GM23338 (cell line): ENCODE data around the gene LHX4. TPM values are rescaled to one million over a fixed set of nuclear protein-coding genes. Genes with fewer than 3 reads are reported as not detected.

Experiments used
- ATAC-seq: fragments of 200-7000 bp; cut with Tn5 transposase; 3 replicates; pipeline ENCODE4 v1.9.1; 2020
- DNase-seq: peaks from one replicate; pipeline ENCODE4 v3.0.0-alpha.2; 2015; ENCODE audit warnings: low spot score
- H2AFZ ChIP-seq: fragments of 200-600 bp; sonication (generic); 2 replicates; pipeline ENCODE4 v1.8.0; 2016; ENCODE audit warnings: antibody characterized with exemption, mild to moderate bottlenecking, moderate library complexity
- H3F3A ChIP-seq: fragments of 200-600 bp; sonication (generic); replicated peaks from 2 replicates; pipeline ENCODE4 v1.8.0; 2017; ENCODE audit warnings: antibody characterized with exemption, mixed run types, low read depth
- H3K27ac ChIP-seq: fragments of 200-600 bp; sonication (generic); 2 replicates; pipeline ENCODE4 v1.6.1; 2016; ENCODE audit warnings: low read depth
- H3K27me3 ChIP-seq: fragments of 200-600 bp; sonication (generic); 2 replicates; pipeline ENCODE4 v1.8.0; 2016; ENCODE audit warnings: mild to moderate bottlenecking, mixed run types, moderate library complexity; ENCODE audit not compliant: insufficient read depth
- H3K36me3 ChIP-seq: fragments of 200-600 bp; sonication (generic); 2 replicates; pipeline ENCODE4 v1.8.0; 2016; ENCODE audit warnings: mild to moderate bottlenecking; ENCODE audit not compliant: insufficient read depth
- H3K4me1 ChIP-seq: fragments of 200-600 bp; sonication (generic); 2 replicates; pipeline ENCODE4 v1.8.0; 2016; ENCODE audit warnings: mild to moderate bottlenecking, moderate library complexity; ENCODE audit not compliant: insufficient read depth
- H3K4me2 ChIP-seq: fragments of 200-600 bp; sonication (generic); 2 replicates; pipeline ENCODE4 v1.7.1; 2017; ENCODE audit warnings: mixed run types
- H3K4me3 ChIP-seq: fragments of 200-600 bp; sonication (generic); 2 replicates; pipeline ENCODE4 v1.6.1; 2016; ENCODE audit warnings: mixed run types
- H3K79me2 ChIP-seq: fragments of 200-600 bp; sonication (generic); replicated peaks from 2 replicates; pipeline ENCODE4 v1.8.0; 2017; ENCODE audit warnings: mild to moderate bottlenecking; ENCODE audit not compliant: insufficient read depth
- H3K9me2 ChIP-seq: fragments of 200-600 bp; sonication (generic); 2 replicates; pipeline ENCODE4 v1.8.0; 2017; ENCODE audit not compliant: insufficient read depth
- H4K20me1 ChIP-seq: fragments of 200-600 bp; sonication (generic); replicated peaks from 2 replicates; pipeline ENCODE4 v1.8.0; 2017; ENCODE audit warnings: mild to moderate bottlenecking; ENCODE audit not compliant: insufficient read depth
- H3K27ac Mint-ChIP-seq: 2 replicates; pipeline ENCODE4 v1.8.0; 2020; ENCODE audit warnings: inconsistent platforms, mild to moderate bottlenecking, moderate library complexity, mixed read lengths
- H3K27me3 Mint-ChIP-seq: 3 replicates; pipeline ENCODE4 v1.8.0; 2022; ENCODE audit warnings: low read depth, mild to moderate bottlenecking, moderate library complexity, mixed read lengths, inconsistent platforms; ENCODE audit not compliant: insufficient read depth, poor library complexity
- H3K36me3 Mint-ChIP-seq: 3 replicates; pipeline ENCODE4 v1.8.0; 2021; ENCODE audit warnings: low read depth, mild to moderate bottlenecking, inconsistent platforms, moderate library complexity, mixed read lengths
- H3K4me1 Mint-ChIP-seq: 3 replicates; pipeline ENCODE4 v1.8.0; 2020; ENCODE audit warnings: mild to moderate bottlenecking, inconsistent platforms, mixed read lengths
- H3K4me3 Mint-ChIP-seq: 3 replicates; pipeline ENCODE4 v1.8.0; 2021; ENCODE audit warnings: moderate library complexity, mild to moderate bottlenecking, inconsistent platforms, mixed read lengths
- H3K9me3 Mint-ChIP-seq: 3 replicates; pipeline ENCODE4 v1.8.0; 2020; ENCODE audit warnings: moderate library complexity, mild to moderate bottlenecking, inconsistent platforms, mixed read lengths
- CREB1 ChIP-seq: fragments of 250-450 bp; sonication (Bioruptor Pico); IDR thresholded peaks from 2 replicates; pipeline ENCODE4 v1.5.0; 2020; ENCODE audit warnings: low read depth, mild to moderate bottlenecking, moderate library complexity
- EZH2 ChIP-seq: fragments of 200-600 bp; sonication (generic); IDR thresholded peaks from one replicate; pipeline ENCODE4 v1.8.0; 2017; ENCODE audit warnings: antibody characterized with exemption, mild to moderate bottlenecking, low read depth; ENCODE audit not compliant: unreplicated experiment
- EZH2phosphoT487 ChIP-seq: fragments of 200-600 bp; sonication (generic); IDR thresholded peaks from one replicate; pipeline ENCODE4 v1.8.1; 2018; ENCODE audit warnings: antibody characterized with exemption; ENCODE audit not compliant: unreplicated experiment
- ZNF114 ChIP-seq: fragments of 250-450 bp; sonication (Bioruptor Pico); IDR thresholded peaks from 2 replicates; pipeline ENCODE4 v1.5.0; 2020; ENCODE audit warnings: mild to moderate bottlenecking, moderate library complexity
- ZNF331 ChIP-seq: fragments of 250-450 bp; sonication (Bioruptor Pico); IDR thresholded peaks from 2 replicates; pipeline ENCODE4 v1.5.0; 2020; ENCODE audit warnings: low read depth, mild to moderate bottlenecking, moderate library complexity
- polyA plus RNA-seq: library from polyadenylated mRNA; unstranded; fragments of >200 nt; fragmentation: Nextera tagmentation; extraction: Ambion mirVana; gene quantifications from 2 replicates; pipeline ENCODE4 v1.2.1, GENCODE V29; 2016
- total RNA-seq: library from RNA; depleted of rRNA; stranded (reverse); fragments of >200 nt; shearing (Covaris generic); gene quantifications from 2 replicates; pipeline ENCODE4 v1.2.3, GENCODE V29; 2014
- TF ChIP-seq, protein P1 (sequence below): fragments of 250-450 bp; sonication (Bioruptor Pico); IDR thresholded peaks from 2 replicates; pipeline ENCODE4 v1.5.0; 2020; ENCODE audit warnings: mild to moderate bottlenecking, moderate library complexity

LHX4 gene
- total and polyA plus RNA-seq, 2 experiments from 2014 or later: 1.4 to 2.5 TPM

DNA sequence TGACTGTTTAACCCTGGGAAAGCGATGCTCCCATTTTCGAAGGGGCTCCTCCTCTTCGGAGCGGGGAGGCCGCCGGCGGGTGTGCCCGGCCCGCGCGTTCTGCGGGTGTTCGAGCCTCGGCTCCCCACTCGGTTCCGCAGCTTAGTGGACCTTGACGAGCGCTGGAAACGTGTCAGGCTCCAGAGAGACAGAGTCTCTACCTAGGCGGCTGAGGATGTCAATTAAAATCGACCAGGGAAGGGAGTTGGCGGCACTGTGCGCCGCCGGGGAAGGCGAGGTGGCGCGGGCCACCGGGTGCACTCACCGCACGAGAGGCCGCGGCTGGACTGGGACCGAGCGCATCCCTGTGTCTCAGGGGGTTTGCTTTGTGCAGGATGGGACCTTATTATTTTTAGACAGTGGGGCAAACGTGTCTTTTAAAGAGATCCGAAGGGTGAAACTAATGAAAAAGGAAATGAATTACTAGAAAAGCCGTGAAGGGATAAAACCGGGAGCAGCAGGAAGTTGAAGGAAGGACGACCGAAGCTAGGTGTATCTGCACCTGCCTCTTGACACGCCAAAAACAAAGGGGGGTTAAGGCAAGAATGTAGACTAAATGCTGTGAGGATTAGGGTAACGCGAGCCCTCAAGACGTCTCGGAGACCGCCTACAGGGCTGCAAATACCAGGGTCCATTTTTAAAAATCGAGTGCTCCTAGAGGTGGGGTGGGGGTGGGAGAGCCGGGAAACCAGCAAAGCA, 5.6 kb downstream of the LHX4 start:
- H3K27me3 ChIP-seq: peaks cover 81% of the 10 kb centered on the region
- ATAC-seq (peak; percentile 13), DNase-seq (peak; percentile 84)
- H3K36me3 ChIP-seq: no peaks in the 10 kb centered on the region
- peak overlapping the region; percentile 100 for H3K4me2 ChIP-seq
- H3F3A ChIP-seq: peaks cover 34% of the 10 kb centered on the region
- peak overlapping the region; percentile 52 for H2AFZ ChIP-seq
- peak overlapping the region; percentile 62 for H3K4me3 ChIP-seq
- H3K79me2 ChIP-seq: 0 out of 2 replicates have a peak, but pooled peaks cover 4% of the 10 kb centered on the region
- TF ChIP-seq EZH2 (peak; percentile 93), EZH2phosphoT487 (peak; percentile 85), ZNF114 (no peak)
- H4K20me1 ChIP-seq: no peaks in the 10 kb centered on the region; the same call in 1 of the 2 replicates
- no peaks in the 10 kb centered on the region for H3K36me3 Mint-ChIP-seq
- H3K9me2 ChIP-seq: no peaks in the 10 kb centered on the region
- H3K4me3 Mint-ChIP-seq: peak overlapping the region; percentile 77
- H3K4me1 ChIP-seq: peaks cover 64% of the 10 kb centered on the region
- H3K27me3 Mint-ChIP-seq: peaks cover 77% of the 10 kb centered on the region
- H3K4me1 Mint-ChIP-seq: peaks cover 78% of the 10 kb centered on the region
- no peaks in the 10 kb centered on the region; the same call in 2 of the 3 replicates for H3K9me3 Mint-ChIP-seq
- no peak overlapping the region for H3K27ac ChIP-seq
- H3K27ac Mint-ChIP-seq: no peak overlapping the region

DNA sequence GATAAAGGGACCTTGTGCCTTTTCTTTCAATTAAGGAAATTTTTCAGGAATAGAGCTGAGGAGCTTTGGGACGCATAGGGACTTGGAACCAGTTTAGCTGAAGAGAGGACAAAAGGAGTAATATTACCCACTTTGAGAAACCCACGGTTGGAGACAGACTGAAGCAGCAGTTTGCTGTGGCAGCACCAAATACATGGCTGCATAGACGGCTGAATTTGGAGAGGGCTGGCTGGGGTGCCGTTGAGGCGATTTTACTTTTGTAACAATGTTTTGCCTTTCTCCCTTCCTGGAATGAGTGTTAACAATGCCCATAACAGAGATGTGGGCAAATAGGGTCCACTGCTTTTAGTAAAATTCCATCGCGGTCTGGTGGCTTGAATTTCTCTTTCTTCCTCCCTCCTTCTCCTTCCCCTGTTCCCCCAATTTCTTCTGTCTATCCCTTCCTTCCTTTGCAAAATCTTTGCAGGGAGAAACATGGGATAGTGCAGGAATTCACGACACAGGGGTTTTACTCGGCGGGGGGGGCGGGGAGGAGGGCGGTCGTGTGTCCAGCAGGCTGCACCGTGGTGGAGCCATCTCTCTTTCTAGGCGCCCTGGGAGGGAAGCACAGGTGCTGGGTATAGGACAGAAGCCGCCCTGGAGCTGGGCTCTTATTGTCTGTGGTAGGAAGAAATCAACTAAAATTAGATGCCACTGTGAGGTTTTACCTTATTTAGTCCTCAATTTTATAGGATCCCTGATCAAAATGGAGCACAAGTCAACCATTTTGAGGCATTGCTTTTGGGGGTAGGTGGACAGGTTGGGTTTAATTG, 6.8 kb downstream of the LHX4 start:
- Histone ChIP-seq H3K36me3 (no peaks in the 10 kb centered on the region), H3K4me1 (peaks cover 71% of the 10 kb centered on the region), H2AFZ (no peak overlapping the region), H3K9me2 (no peaks in the 10 kb centered on the region), H3K4me2 (peak overlapping the region; percentile 100), H4K20me1 (no peaks in the 10 kb centered on the region; the same call in 1 of the 2 replicates), H3F3A (peaks cover 32% of the 10 kb centered on the region), H3K4me3 (peak overlapping the region; percentile 62), H3K27me3 (peaks cover 69% of the 10 kb centered on the region), H3K27ac (no peak overlapping the region), H3K79me2 (0 out of 2 replicates have a peak, but pooled peaks cover 4% of the 10 kb centered on the region)
- H3K27ac Mint-ChIP-seq: no peak overlapping the region
- peak; percentile 22 for TF ChIP-seq EZH2
- TF ChIP-seq ZNF331 (CRISPR knock-in tag): no peak
- ATAC-seq: no peak
- H3K4me1 Mint-ChIP-seq: peaks cover 83% of the 10 kb centered on the region
- DNase-seq: peak; percentile 39
- H3K27me3 Mint-ChIP-seq: peaks cover 66% of the 10 kb centered on the region
- H3K4me3 Mint-ChIP-seq: peak overlapping the region; percentile 77
- H3K9me3 Mint-ChIP-seq: no peaks in the 10 kb centered on the region; the same call in 2 of the 3 replicates
- H3K36me3 Mint-ChIP-seq: no peaks in the 10 kb centered on the region

DNA sequence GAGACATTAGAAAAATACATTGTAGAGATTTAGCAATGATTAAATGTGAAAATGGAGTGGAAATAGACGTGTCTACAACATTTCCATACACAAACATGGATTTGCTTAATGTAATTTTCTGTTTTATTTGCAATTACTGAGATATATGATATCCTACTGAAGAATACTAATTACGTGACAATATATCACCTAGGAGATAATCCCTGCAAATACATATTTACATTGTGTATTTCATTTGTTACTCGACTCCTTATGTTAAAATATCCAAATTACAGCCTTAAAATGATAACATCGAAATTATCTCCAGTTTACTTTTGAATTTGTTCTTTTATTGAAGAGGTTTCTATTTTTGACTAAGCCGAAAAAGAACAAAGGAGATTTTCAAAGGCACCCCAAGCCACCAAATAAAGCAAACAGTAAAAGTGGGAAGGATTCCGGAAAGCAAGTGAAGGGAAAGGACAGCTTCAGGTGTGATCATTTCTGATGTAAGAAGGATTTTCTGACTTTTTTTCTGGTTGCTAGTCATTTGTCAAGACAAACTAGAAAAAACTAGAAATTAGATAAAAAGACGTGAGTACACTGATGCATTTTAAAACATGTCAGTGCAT, 7.9 kb downstream of the LHX4 start:
- peak overlapping the region; percentile 100 for H3K4me2 ChIP-seq
- no peaks in the 10 kb centered on the region for H3K36me3 ChIP-seq
- no peaks in the 10 kb centered on the region for H4K20me1 ChIP-seq
- H3K27ac ChIP-seq: no peak overlapping the region
- peaks cover 71% of the 10 kb centered on the region for H3K4me1 ChIP-seq
- no peak for DNase-seq
- peaks cover 24% of the 10 kb centered on the region for H3F3A ChIP-seq
- no peak overlapping the region for H2AFZ ChIP-seq
- peak overlapping the region; percentile 77 for H3K4me3 Mint-ChIP-seq
- H3K9me2 ChIP-seq: no peaks in the 10 kb centered on the region
- no peak for ATAC-seq
- no peaks in the 10 kb centered on the region for H3K36me3 Mint-ChIP-seq
- H3K27me3 ChIP-seq: peaks cover 58% of the 10 kb centered on the region
- H3K79me2 ChIP-seq: 0 out of 2 replicates have a peak, but pooled peaks cover under 1% of the 10 kb centered on the region
- H3K27me3 Mint-ChIP-seq: peaks cover 58% of the 10 kb centered on the region
- H3K27ac Mint-ChIP-seq: no peak overlapping the region
- H3K4me1 Mint-ChIP-seq: peaks cover 83% of the 10 kb centered on the region
- peak overlapping the region; percentile 62 for H3K4me3 ChIP-seq
- H3K9me3 Mint-ChIP-seq: no peaks in the 10 kb centered on the region
- TF ChIP-seq, protein P1, sequence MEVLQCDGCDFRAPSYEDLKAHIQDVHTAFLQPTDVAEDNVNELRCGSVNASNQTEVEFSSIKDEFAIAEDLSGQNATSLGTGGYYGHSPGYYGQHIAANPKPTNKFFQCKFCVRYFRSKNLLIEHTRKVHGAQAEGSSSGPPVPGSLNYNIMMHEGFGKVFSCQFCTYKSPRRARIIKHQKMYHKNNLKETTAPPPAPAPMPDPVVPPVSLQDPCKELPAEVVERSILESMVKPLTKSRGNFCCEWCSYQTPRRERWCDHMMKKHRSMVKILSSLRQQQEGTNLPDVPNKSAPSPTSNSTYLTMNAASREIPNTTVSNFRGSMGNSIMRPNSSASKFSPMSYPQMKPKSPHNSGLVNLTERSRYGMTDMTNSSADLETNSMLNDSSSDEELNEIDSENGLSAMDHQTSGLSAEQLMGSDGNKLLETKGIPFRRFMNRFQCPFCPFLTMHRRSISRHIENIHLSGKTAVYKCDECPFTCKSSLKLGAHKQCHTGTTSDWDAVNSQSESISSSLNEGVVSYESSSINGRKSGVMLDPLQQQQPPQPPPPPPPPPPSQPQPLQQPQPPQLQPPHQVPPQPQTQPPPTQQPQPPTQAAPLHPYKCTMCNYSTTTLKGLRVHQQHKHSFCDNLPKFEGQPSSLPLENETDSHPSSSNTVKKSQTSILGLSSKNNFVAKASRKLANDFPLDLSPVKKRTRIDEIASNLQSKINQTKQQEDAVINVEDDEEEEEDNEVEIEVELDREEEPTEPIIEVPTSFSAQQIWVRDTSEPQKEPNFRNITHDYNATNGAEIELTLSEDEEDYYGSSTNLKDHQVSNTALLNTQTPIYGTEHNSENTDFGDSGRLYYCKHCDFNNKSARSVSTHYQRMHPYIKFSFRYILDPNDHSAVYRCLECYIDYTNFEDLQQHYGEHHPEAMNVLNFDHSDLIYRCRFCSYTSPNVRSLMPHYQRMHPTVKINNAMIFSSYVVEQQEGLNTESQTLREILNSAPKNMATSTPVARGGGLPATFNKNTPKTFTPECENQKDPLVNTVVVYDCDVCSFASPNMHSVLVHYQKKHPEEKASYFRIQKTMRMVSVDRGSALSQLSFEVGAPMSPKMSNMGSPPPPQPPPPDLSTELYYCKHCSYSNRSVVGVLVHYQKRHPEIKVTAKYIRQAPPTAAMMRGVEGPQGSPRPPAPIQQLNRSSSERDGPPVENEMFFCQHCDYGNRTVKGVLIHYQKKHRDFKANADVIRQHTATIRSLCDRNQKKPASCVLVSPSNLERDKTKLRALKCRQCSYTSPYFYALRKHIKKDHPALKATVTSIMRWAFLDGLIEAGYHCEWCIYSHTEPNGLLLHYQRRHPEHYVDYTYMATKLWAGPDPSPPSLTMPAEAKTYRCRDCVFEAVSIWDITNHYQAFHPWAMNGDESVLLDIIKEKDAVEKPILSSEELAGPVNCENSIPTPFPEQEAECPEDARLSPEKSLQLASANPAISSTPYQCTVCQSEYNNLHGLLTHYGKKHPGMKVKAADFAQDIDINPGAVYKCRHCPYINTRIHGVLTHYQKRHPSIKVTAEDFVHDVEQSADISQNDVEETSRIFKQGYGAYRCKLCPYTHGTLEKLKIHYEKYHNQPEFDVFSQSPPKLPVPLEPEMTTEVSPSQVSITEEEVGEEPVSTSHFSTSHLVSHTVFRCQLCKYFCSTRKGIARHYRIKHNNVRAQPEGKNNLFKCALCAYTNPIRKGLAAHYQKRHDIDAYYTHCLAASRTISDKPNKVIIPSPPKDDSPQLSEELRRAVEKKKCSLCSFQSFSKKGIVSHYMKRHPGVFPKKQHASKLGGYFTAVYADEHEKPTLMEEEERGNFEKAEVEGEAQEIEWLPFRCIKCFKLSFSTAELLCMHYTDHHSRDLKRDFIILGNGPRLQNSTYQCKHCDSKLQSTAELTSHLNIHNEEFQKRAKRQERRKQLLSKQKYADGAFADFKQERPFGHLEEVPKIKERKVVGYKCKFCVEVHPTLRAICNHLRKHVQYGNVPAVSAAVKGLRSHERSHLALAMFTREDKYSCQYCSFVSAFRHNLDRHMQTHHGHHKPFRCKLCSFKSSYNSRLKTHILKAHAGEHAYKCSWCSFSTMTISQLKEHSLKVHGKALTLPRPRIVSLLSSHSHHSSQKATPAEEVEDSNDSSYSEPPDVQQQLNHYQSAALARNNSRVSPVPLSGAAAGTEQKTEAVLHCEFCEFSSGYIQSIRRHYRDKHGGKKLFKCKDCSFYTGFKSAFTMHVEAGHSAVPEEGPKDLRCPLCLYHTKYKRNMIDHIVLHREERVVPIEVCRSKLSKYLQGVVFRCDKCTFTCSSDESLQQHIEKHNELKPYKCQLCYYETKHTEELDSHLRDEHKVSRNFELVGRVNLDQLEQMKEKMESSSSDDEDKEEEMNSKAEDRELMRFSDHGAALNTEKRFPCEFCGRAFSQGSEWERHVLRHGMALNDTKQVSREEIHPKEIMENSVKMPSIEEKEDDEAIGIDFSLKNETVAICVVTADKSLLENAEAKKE (CRISPR knock-in tag): no peak
- TF ChIP-seq CREB1 (CRISPR knock-in tag) (no peak), EZH2 (no peak)
